ENCODE results near the gene BTBD9. TPM values are rescaled to one million over a fixed set of nuclear protein-coding genes. Genes with fewer than 3 reads are reported as not detected.

Gene BTBD9
- total RNA-seq, 1 donor from 2014 or later, result 14.9 TPM

DNA sequence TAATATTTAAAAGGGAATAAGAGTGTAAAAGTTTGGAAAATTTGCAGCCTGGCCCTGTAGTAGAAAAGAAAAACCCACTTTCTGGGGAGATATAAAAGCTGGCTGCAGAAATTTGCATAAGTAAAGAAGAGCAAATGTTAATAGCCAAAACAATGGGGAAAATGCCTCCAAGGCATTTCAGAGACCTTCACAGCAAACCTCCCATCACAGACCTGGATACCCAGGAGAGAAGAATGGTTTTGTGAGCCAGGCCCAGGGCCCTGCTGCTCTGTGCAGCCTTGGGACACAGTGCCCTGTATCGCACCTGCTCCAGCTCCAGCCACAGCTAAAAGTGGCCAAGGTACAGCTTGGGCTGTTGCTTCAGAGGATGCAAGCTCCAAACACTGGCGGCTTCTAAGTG lies 113.8 kb downstream of the BTBD9 start:
- DNase-seq (no peak), ATAC-seq (ENCODE audit: poor library complexity) (no peak)
- intact Hi-C loops (cut with DNase I), result no loop called here

- DNase-seq, result no peak
- ATAC-seq (ENCODE audit: poor library complexity), result no peak
- intact Hi-C loops (cut with DNase I), result no loop called here
These were observed 115.1 kb downstream of the BTBD9 start for GRCh38 chr6:38524436-38525145.

DNA sequence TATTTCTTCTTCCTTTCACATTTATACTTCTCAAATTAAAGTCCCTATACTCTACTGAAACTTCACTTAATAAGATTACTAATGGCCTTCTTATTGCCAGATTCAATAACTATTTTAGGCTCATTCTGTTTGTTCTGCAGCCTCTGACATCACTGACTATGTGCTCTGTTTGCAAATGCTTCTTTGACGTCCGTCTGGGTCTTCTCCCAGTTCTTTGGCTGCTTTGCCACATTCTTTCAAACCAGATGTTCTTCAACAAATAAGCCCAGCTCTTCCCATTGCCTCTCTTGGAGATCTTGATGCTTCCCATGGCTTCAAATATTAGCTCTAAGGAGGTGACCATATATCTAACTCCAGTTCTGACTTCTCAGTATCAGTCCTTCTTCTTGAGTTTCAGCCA lies 117.4 kb downstream of the BTBD9 start:
- DNase-seq, result no peak
- peak; percentile 59 for ATAC-seq (ENCODE audit: poor library complexity)
- intact Hi-C loops (cut with DNase I), result no loop called here

DNA sequence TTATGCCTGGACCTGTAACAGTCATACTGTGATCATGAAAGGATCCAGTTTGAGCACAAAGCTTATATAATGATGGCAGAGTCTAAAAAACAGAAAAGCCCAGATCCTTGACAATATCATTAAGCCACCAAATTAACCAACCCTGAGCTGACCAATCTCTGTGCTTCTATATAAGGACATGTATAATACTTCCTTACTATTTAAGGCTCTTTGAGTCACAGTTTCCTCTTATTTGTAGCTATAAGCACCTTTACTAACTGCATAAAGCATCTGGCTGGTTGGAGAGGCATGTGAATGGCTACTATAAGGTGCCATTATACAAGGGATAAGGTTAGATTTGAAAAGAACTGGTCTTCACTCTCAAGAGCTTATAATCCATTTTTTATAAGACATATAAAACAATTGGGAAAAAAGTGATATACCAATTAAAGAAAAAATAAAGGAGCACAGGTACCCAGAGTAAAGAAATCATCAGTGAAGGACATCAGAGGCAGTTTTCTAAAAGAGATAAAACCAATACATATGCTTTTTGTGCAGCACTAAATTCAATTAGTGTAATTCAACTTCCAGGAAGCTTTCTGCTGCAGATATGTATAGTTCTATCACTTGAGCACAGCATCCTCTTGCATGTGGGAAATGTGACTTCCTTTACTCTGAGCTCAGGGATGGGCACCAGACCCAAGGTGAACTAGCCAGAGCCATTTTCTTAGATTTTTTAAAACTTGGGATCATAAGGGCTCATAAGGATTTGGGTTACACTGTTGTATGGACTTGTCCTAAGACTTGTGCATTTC lies 121.0 kb downstream of the BTBD9 start:
- ATAC-seq (ENCODE audit: poor library complexity) (no peak), DNase-seq (no peak)
- intact Hi-C loops (cut with DNase I), result no loop called here

- no peak for ATAC-seq (ENCODE audit: poor library complexity)
These were observed 122.7 kb downstream of the BTBD9 start for GRCh38 chr6:38517005-38517404.

GRCh38 chr6:38514399-38514798 lies 125.3 kb downstream of the BTBD9 start:
- DNase-seq (no peak), ATAC-seq (ENCODE audit: poor library complexity) (no peak)
- intact Hi-C loops (cut with DNase I), result no loop called here

More at GRCh38 chr6:38517005-38517404, 122.7 kb downstream of the BTBD9 start:
- intact Hi-C loops (cut with DNase I), result no loop called here
- DNase-seq, result no peak

DNA sequence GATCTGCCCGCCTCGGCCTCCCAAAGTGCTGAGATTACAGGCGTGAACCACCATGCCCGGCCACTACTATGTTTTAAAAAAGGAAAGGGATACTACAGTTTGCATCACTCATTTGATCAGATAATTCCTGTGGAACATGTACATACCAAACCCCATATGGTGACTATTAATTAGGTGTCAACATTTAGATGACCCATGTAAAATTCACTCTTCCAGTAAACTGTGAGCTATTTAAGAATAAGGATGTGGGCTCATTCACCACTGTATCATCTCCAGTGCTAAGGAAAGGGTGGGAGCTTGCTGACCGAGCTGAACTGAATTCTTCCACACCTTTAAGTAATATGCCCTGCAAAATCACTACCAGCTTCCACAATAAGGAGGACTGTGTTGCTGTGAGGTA lies 127.5 kb downstream of the BTBD9 start:
- ATAC-seq (ENCODE audit: poor library complexity) (no peak), DNase-seq (no peak)
- intact Hi-C loops (cut with DNase I), result no loop called here

GRCh38 chr6:38510205-38510604 lies 129.5 kb downstream of the BTBD9 start:
- DNase-seq (no peak), ATAC-seq (ENCODE audit: poor library complexity) (no peak)
- intact Hi-C loops (cut with DNase I), result no loop called here

GRCh38 chr6:38509713-38510112 lies 130.0 kb downstream of the BTBD9 start:
- intact Hi-C loops (cut with DNase I), result no loop called here
- no peak for ATAC-seq (ENCODE audit: poor library complexity)
- DNase-seq, result no peak

DNA sequence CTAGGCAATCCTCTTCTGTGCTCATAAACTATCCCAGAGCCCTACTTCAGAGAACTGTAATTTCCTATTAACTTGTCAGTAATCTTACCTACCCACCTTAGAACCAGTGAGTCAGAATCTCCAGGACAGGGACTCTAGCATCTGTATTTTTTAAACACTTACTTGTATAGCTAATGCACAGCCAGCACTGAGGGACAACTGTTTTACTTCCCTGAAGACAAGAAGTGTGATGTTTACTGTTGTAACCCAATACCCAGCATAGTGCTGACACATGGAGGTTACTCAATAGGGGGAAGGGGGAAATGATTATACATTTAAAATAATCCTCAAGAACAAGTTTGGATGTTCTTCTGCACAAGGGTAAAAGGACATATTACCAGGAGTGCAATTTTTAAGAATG lies 130.8 kb downstream of the BTBD9 start:
- no peak for ATAC-seq (ENCODE audit: poor library complexity)
- intact Hi-C loops (cut with DNase I), result no loop called here
- DNase-seq, result no peak

DNA sequence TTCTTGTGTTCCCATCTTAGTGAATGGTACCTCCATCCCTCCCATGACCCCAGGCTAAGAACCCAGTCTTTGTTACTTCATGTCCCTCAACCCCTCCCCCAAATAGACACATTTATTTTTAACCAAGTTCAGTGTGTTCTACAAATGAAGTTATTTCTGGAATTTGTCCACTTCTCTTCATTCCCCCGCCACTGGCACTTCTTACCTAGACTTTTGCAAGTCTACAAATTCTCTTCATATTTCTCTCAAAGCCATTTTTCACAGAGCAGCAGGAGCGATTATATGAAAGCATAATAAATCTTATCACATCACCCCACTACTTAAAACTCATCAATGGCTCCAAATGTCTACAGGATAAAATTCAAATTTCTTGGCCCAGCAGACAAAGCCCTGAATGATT lies 131.4 kb downstream of the BTBD9 start:
- intact Hi-C loops (cut with DNase I), result no loop called here
- DNase-seq (no peak), ATAC-seq (ENCODE audit: poor library complexity) (no peak)

- ATAC-seq (ENCODE audit: poor library complexity), result no peak
- intact Hi-C loops (cut with DNase I), result no loop called here
- no peak for DNase-seq
These were observed 132.6 kb downstream of the BTBD9 start for GRCh38 chr6:38507173-38507572.

GRCh38 chr6:38505826-38506225 lies 133.9 kb downstream of the BTBD9 start:
- DNase-seq (no peak), ATAC-seq (ENCODE audit: poor library complexity) (no peak)
- intact Hi-C loops (cut with DNase I), result no loop called here

- intact Hi-C loops (cut with DNase I), result no loop called here
- no peak for DNase-seq
- no peak for ATAC-seq (ENCODE audit: poor library complexity)
These were observed 134.7 kb downstream of the BTBD9 start for GRCh38 chr6:38504996-38505395.

GRCh38 chr6:38503960-38504682 lies 135.6 kb downstream of the BTBD9 start:
- ATAC-seq (ENCODE audit: poor library complexity) (no peak), DNase-seq (no peak)
- intact Hi-C loops (cut with DNase I), result no loop called here

- DNase-seq (no peak), ATAC-seq (ENCODE audit: poor library complexity) (no peak)
- intact Hi-C loops (cut with DNase I), result no loop called here
These were observed 136.5 kb downstream of the BTBD9 start for GRCh38 chr6:38503032-38503773.

DNA sequence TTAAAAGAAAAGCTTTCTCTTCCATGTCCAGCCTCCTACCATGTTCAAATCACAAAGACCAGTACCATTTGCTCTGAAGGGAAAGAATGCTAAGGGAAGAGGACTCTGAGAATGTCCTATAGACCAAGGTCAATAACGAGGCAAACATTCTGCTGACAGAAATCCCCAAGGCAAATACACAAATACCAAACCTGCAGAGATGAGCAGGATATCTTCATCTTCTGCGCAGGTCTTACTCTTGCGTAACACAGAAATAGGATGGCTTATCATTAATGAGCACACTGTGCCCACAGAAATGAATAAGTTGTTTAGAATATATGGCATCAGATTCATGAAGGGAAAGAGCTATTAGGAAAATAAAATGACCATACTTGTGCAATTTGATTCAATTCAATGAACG lies 137.3 kb downstream of the BTBD9 start:
- intact Hi-C loops (cut with DNase I), result no loop called here
- ATAC-seq (ENCODE audit: poor library complexity), result no peak
- no peak for DNase-seq

DNA sequence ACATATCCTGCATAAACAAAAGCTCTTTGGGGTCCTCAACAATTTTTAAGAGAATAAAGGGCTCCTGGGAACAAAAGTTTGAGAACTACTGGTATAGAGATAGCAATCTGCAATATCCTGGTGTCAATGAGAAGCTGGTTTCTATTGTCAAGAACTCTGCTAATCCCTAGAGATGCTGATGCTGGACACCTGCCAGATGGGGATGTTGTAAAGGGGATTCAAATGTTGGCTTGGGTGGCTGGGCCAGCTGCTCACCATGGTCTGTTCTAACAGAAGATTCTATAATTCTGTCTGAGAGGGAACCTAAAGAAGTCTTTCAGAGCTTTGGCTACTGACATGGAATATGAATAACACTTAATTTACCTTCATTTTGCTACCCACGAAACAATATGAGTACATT lies 137.8 kb downstream of the BTBD9 start:
- intact Hi-C loops (cut with DNase I), result no loop called here
- no peak for ATAC-seq (ENCODE audit: poor library complexity)
- DNase-seq, result no peak

GRCh38 chr6:38499529-38500096 lies 140.1 kb downstream of the BTBD9 start:
- no peak for DNase-seq
- no peak for ATAC-seq (ENCODE audit: poor library complexity)
- intact Hi-C loops (cut with DNase I), result loop anchor here (10.0 kb wide), 1 partner anchor 705 kb away; no protein-coding TSS in a partner anchor

Measured in Right ventricle myocardium superior (tissue), 1 donor.